AML-193 (cell line): ENCODE results near the gene SELENOK.
A peak's percentile ranks its signal among the peaks of the same experiment; 100 is the strongest.

ENCODE experiments used
- DNase-seq, 2 experiments: peaks; one replicate each; lab custom pipeline; 2025; lab: John Stamatoyannopoulos, UW

SELENOK gene

GRCh38 chr3:53883008-53883407 is 8.7 kb downstream of the SELENOK start:
- no peak for DNase-seq

GRCh38 chr3:53881691-53882593 is 9.7 kb downstream of the SELENOK start, which contains the start of gene ACTR8:
ACTR8 (minus strand) TSS chr3:53882152; CDS start chr3:53882101, 51 bp downstream.
- DNase-seq, result peak; percentile 67 to 85

GRCh38 chr3:53880396-53881345 is 11.0 kb downstream of the SELENOK start:
- no peak for DNase-seq

GRCh38 chr3:53865732-53866499 is 25.7 kb downstream of the SELENOK start:
- no peak for DNase-seq

GRCh38 chr3:53863145-53863544 is 28.5 kb downstream of the SELENOK start:
- DNase-seq, result no peak

- no peak for DNase-seq
Measured at GRCh38 chr3:53862241-53862640, 29.4 kb downstream of the SELENOK start.

GRCh38 chr3:53860196-53860595 is 31.5 kb downstream of the SELENOK start:
- DNase-seq, result no peak

- no peak for DNase-seq
Measured at GRCh38 chr3:53859178-53859577, 32.5 kb downstream of the SELENOK start.

GRCh38 chr3:53858096-53858741 is 33.4 kb downstream of the SELENOK start:
- no peak for DNase-seq

- DNase-seq, result no peak
Measured at GRCh38 chr3:53856964-53857363, 34.7 kb downstream of the SELENOK start.

GRCh38 chr3:53850895-53851294 is 40.8 kb downstream of the SELENOK start:
- no peak for DNase-seq

GRCh38 chr3:53849916-53850315 is 41.7 kb downstream of the SELENOK start:
- no peak for DNase-seq

GRCh38 chr3:53846851-53847155 is 44.9 kb downstream of the SELENOK start:
- DNase-seq, result no peak

- DNase-seq, result no peak
Measured at GRCh38 chr3:53846134-53846850, 45.4 kb downstream of the SELENOK start, which contains the start of the genes CHDH and IL17RB. CHDH (minus strand) TSS chr3:53846419; CDS start chr3:53824008, 22,411 bp downstream. IL17RB (plus strand) TSS chr3:53846568; CDS start chr3:53846589, 21 bp downstream.

- DNase-seq, result no peak
Measured at GRCh38 chr3:53845881-53846133, 45.9 kb downstream of the SELENOK start.

GRCh38 chr3:53845103-53845880 is 46.4 kb downstream of the SELENOK start:
- DNase-seq, result no peak

- no peak for DNase-seq
Measured at GRCh38 chr3:53844262-53845102, 47.2 kb downstream of the SELENOK start.

GRCh38 chr3:53843195-53844177 is 48.2 kb downstream of the SELENOK start:
- no peak for DNase-seq
